HG03045 (cell line): ENCODE measurements around the gene TMIGD3.

Source experiments
- ATAC-seq: cut with Tn5 transposase; IDR thresholded peaks from one replicate; pipeline ENCODE4 v1.9.1; 2021; ENCODE audit warnings: mild to moderate bottlenecking, moderate library complexity; ENCODE audit not compliant: unreplicated experiment

The TMIGD3 gene

GRCh38 chr1:111476761-111477309 is 26.6 kb downstream of the TMIGD3 start:
- ATAC-seq: peak; percentile 55

- no peak for ATAC-seq
These were observed 27.2 kb downstream of the TMIGD3 start for GRCh38 chr1:111476214-111476613.

- ATAC-seq: no peak
These were observed 27.7 kb downstream of the TMIGD3 start for GRCh38 chr1:111475701-111476100.

GRCh38 chr1:111474521-111474920 is 28.9 kb downstream of the TMIGD3 start:
- ATAC-seq: no peak

GRCh38 chr1:111474106-111474505 is 29.3 kb downstream of the TMIGD3 start:
- ATAC-seq: no peak

- no peak for ATAC-seq
These were observed 31.9 kb downstream of the TMIGD3 start for GRCh38 chr1:111471538-111471937.

GRCh38 chr1:111471012-111471411 is 32.4 kb downstream of the TMIGD3 start:
- ATAC-seq: no peak

- ATAC-seq: no peak
These were observed 32.8 kb downstream of the TMIGD3 start for GRCh38 chr1:111470596-111470995.

GRCh38 chr1:111469539-111469938 is 33.9 kb downstream of the TMIGD3 start:
- ATAC-seq: no peak

GRCh38 chr1:111468717-111469100 is 34.7 kb downstream of the TMIGD3 start:
- no peak for ATAC-seq

- no peak for ATAC-seq
These were observed 35.3 kb downstream of the TMIGD3 start for GRCh38 chr1:111467865-111468716.

- no peak for ATAC-seq
These were observed 37.0 kb downstream of the TMIGD3 start for GRCh38 chr1:111466480-111466879.

GRCh38 chr1:111465754-111466153 is 37.7 kb downstream of the TMIGD3 start:
- no peak for ATAC-seq

GRCh38 chr1:111463029-111463683 is 40.3 kb downstream of the TMIGD3 start:
- ATAC-seq: no peak

- no peak for ATAC-seq
These were observed 40.9 kb downstream of the TMIGD3 start for GRCh38 chr1:111462370-111463028.

GRCh38 chr1:111461765-111462164 is 41.7 kb downstream of the TMIGD3 start:
- no peak for ATAC-seq

- no peak for ATAC-seq
These were observed 47.8 kb downstream of the TMIGD3 start for GRCh38 chr1:111455642-111456031.

GRCh38 chr1:111454859-111455641 is 48.4 kb downstream of the TMIGD3 start:
- ATAC-seq: no peak

GRCh38 chr1:111453706-111454105 is 49.7 kb downstream of the TMIGD3 start:
- no peak for ATAC-seq

- no peak for ATAC-seq
These were observed 50.9 kb downstream of the TMIGD3 start for GRCh38 chr1:111452581-111452980.

GRCh38 chr1:111450185-111450584 is 53.2 kb downstream of the TMIGD3 start:
- ATAC-seq: no peak
